GM03348 (cell line): ENCODE measurements around the gene EHMT1.

Source experiments
- DNase-seq: peaks from one replicate; pipeline ENCODE4 v3.0.0; 2012; ENCODE audit warnings: low spot score

The EHMT1 gene

DNA sequence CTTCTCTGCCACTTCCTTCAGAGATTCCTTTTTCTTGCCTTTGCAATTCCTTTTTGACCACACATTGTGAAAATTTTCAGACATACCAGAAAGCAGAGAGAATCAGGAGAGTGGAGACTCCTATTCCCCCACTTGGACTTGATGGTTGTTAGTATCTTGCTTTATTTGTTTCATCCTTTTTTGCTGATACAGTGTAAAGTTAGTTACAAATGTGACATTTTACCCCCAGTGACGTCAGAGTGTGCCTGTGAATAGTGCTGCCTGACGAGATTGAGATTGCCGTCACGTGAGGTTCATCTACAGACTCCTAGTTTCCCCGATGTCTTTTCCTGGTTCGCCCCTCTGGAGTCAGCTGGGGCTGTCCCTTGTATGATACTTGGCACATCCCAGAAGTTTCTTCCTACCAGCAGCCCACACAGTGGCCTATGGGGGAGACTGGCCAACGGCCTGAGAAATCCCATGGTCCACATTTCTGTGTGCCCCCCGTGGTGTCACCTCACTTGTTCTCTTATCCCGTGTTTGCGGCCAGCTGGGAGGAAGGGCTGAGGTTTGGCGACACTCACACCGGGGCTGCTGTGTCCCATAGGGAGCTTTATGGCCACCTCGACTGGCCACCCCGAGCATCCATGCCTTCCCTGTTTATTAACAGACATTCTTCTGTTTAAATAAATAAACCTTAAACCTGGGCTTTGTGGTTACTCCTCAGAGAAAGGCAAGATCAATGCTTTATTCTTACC is 210.6 kb downstream of the EHMT1 start:
- DNase-seq, result no peak

DNA sequence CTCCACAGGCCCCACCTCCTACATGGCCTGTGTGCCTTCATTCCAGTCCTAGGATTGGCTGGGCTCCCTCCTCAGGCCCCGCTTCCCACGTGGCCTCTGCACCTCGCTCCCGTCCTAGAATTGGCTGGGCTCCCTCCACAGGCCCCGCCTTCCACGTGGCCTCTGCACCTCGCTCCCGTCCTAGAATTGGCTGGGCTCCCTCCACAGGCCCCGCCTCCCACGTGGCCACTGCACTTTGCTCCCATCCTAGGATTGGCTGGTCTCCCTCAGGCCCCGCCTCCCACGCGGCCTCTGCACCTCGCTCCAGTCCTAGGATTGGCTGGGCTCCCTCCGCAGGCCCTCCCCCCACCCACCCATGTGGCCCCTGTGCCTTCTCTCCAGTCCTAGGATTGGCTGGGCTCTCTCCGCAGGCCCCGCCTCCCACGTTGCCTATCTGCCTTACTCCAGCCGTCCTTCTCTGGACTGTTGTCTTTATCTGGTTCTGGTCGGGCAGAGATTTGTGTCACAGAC is 213.4 kb downstream of the EHMT1 start:
- no peak for DNase-seq

DNA sequence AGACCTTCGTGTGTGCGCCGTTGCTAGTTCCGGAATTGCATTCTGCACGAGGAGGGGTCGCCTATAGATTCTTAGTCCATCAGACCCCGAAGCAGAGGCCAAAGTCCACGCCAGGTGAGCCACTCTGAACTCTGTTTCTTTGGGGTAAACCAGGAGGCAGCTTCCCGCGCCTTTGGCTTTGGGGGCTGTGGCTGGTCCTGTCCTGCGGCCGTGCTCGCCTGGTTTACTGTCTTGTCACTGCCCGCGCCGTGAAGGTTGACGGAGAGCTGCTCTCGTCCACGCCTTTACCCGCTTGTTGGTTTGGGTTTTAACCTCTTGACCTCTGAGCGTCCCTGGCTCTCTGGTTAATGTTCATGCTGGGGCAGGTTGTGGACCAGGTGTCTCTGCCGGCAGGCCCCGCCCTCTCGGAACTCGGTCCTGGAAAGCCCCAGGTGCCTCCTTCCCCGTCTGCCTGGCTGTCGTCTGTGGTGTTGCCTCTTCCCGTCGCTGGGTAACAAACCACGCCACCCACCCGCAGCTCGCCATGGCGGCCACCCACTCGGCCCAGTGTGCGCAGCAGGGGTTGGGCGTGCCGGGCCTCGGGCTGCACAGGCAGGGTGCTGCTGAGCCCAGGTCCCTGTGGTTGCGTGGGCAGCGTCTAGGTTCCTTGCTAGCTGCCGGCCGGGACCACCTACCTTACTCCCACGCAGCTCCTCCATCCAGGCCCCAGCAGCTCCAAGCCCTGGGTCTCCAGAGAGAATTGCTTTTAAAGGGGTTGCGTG is 214.2 kb downstream of the EHMT1 start:
- DNase-seq, result no peak

DNA sequence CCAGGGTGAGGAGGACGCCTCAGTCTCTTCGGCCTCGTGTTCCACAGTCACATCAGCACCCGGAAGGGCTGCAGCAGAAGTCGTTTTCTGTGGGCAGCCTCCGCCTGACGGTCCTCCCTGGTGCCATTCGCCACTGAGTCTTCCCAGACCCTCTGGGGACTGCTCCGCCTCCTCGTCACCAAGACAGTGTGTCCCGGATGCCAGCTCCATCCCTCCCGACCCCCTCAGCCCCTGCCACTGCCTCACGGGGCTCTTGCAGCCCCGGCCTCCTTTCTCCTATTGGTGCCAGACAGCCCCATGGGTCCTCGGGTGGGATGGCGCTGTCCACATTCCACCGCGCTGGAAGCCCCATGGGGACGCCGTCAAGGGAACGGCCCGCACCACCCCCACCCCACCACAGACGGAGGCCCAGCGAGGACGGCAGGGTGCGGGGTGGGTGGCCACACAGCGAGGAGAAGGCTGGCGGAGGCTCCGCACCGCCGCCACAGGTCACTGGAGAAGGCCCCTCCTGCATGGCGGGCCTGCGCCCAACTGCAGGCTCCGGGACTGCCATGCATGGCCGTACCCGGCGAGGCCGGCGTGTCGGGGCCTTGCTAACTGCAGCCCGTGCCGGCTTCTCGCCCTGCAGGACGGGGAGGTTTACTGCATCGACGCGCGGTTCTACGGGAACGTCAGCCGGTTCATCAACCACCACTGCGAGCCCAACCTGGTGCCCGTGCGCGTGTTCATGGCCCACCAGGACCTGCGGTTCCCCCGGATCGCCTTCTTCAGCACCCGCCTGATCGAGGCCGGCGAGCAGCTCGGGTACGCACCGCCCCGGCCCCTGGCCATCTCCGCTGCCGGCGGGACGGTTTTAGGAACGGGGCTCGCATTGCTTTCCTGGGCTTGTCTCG is 215.2 kb downstream of the EHMT1 start:
- no peak for DNase-seq

DNA sequence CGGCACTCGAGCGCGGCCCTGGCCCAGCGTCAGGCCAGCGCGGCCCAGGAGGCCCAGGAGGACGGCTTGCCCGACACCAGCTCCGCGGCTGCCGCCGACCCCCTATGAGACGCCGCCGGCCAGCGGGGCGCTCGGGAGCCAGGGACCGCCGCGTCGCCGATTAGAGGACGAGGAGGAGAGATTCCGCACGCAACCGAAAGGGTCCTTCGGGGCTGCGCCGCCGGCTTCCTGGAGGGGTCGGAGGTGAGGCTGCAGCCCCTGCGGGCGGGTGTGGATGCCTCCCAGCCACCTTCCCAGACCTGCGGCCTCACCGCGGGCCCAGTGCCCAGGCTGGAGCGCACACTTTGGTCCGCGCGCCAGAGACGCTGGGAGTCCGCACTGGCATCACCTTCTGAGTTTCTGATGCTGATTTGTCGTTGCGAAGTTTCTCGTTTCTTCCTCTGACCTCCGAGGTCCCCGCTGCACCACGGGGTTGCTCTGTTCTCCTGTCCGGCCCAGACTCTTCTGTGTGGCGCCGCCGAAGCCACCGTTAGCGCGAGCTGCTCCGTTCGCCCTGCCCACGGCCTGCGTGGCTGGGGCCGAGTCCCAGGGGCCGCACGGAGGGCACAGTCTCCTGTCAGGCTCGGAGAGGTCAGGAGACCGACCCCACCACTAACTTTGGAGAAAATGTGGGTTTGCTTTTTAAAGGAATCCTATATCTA is 216.2 kb downstream of the EHMT1 start:
- no peak for DNase-seq

DNA sequence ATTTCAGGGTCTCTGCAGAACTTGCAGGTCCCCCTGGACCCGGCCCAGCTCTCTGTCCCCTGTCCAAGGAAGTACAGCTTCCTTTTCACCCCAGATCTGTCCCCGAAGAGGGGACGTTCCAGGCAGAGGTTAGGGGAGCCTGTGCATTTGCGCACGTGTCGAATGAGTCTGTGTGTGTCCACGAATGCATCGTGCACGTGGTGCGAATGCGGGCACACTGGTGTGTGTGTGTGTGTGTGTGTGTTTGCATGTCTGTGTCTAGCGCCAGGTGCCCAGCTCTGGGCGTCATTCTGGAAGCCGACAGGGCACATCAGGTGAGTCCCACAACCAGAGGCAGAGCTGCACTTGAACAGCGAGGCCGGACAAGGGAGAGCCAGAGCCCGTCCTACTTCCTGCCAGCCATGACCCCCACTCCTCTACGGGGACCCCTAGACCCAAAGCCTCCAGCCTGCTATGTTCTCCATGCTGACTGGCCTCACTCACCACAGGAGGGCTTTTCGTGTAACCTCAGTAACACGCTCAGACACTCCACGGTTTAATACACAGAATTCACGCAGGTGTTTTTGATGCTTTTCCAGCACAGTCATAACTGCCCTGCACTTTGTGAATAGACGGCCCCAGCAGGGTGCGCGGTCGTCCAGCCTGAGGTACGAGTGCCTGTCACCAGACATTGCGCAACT is 217.5 kb downstream of the EHMT1 start:
- no peak for DNase-seq

DNA sequence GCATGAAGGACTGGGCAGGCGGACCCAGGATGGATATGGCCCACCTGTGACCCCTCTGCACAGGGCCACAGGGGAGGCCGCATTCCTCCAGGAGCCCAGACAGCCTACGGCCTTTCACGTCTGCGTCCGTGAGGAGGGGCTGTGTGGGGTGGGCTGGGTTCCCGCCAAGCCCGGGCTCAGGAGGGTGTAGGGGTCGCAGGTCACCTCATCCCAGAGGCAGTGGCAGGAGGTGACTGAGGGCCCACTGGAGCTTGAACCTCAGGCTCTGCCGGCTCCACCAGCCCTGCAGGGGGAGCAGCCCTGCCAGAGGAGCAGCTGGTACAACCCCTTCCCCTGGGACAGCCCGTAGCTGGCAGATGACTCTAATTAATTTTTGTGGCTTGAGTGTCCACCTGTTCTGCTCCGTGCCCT is 218.0 kb downstream of the EHMT1 start:
- DNase-seq, result no peak

DNA sequence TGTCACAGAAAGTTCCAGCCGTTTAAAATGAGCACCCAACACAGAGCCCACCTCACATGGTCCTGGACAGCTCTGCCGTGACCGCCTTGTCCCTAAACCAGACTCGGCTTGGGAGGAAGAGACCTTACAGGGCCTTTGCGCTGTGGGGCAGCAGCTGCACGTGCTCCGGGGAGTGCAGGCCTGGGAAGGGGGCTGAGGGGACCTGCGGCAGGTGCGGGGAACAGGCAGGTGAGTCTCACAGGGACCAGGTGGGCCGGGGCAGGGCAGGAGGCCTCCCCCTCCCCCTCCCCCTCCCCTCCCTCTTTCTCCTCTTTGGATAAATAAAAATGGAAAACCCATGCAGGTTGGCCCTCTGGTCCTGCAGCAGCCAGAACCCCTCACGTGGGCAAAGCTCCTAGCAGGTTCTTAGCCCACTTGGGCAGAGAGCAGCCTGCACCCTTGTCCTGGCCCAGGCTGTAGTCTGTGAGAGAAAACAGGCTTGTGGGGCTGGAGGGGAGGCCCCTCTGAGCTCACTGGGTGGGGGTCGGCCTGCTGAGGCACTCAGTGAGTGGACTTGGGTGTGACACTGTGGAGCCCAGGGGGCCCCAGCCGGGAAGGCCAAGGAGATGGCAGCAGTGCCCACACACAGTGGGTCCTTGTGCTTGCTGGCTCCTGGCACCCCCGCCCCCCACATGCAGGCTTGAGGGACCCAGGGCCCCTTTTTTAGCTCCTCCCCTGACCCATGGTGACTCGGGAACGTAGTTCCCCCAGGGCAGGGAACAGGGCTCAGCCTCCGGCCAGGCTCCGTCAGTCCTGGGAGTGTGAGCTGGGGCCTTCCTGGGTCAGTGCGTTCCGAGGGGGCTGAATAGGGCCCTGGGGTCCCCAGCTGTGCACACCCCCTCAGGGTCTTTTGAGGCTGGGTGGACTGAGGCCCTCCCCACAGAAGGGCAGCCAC is 218.8 kb downstream of the EHMT1 start:
- no peak for DNase-seq

DNA sequence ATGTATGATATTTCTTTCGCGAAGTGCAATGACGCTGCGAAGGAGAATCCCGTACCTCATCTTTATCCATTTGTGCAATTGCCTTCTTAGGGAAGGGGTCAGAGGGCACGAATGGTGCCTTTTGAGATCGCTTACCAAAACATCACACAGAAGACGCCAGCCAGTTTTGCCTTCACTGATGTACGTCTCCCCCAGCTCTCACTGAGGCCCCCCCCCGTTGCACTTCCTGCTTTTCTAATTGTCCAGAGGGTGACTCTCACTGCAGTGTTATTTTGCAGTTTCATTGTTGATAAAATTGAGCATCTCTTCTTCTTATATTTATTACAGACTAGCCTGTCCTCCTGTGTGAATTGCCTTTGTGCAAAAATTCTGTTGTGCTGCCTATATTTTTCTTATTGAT is 219.8 kb downstream of the EHMT1 start:
- DNase-seq, result no peak

DNA sequence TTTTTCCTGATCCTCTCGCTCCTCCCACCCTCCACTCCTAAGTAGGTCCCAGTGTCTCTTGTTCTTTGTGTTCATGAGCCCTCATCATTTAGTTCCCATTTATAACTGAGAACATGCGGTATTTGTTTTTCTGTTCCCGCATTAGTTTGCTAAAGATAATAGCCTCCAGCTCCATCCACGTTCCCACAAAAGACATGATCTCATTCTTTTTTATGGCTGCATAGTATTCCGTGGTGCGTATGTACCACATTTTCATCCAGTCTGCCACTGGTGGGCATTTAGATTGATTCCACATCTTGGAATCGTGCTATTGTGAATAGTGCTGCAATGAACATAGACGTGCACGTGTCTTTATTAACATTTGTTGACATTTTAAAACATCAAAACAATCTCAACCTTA is 224.6 kb downstream of the EHMT1 start:
- no peak for DNase-seq

DNA sequence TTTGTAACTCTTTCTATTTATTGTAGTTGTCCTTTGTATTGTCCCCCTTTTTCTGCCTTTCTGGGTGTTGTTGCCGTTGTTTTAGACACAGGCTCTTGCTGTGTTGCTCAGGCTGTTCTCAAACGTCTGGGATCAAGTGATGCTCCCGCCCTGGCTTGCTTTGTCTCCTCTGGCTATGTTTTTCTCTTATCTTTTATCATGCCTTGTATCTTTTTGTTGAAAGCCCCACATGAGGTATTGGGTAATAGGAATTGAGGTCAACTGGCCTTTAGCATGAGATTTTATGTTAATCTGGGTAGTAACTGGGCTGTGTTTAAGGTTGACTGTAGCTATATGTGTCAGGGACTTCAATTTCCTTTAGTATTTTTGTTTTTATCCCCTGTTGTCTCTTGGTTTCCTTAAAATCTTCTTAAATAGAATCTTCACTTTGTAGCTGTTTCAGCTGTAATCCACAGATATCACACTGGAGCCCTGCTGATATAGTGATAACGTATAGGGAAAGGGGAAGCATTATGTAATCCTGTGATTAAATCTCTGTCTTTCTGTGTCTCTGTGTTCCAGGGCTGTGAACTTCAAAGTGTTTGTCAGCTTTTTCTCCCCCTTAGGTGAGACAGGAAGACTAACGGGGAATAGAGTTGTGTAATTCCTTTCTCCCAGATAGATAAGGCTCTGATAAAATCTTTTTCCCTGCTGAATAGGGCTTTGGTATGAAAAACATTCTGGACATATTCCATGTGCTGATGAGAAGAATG is 232.9 kb downstream of the EHMT1 start:
- DNase-seq, result no peak

DNA sequence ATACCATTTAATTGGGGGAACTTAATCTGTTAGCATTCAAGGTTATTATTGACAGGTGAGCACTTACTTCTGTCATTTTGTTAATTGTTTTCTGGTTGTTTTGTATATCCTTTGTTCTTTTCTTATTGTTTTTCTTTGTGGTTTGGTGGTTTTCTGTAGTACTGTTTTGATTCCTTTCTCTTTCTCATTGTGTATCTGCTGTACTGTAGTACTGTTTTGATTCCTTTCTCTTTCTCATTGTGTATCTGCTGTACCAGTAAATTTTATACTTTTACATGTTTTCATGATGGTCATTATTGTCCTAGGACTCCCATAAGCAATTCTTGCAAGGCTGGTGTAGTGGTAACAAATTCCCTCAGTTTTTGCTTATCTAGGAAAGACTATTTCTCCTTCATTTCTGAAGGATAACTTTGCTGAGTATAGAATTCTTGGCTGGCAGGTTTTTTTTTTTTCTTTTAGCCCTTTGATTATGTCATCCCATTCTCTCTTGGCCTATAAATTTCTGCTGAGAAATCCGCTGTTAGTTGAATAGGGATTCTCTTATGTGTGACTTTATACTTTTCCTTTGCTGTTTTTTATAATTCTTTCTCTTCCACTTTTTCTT is 234.7 kb downstream of the EHMT1 start:
- DNase-seq, result no peak

DNA sequence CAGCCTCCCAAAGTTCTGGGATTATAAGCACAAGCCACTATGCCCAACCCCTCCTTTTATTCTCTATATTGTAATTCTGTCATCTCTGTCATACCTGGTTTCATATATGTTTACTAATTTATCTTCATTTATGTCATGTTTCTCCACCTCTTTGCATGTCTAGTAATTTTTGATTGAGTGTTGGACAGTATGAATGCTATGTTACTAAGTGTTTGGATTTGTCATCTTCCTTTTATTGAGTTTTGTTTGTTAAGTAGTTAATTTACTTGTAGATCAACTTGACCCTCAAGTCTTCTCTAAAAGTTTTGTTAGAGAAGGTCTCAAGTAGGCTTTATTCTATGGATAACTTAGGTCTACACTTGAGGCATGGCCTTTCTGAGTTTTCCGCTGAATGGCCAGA is 241.6 kb downstream of the EHMT1 start:
- no peak for DNase-seq

DNA sequence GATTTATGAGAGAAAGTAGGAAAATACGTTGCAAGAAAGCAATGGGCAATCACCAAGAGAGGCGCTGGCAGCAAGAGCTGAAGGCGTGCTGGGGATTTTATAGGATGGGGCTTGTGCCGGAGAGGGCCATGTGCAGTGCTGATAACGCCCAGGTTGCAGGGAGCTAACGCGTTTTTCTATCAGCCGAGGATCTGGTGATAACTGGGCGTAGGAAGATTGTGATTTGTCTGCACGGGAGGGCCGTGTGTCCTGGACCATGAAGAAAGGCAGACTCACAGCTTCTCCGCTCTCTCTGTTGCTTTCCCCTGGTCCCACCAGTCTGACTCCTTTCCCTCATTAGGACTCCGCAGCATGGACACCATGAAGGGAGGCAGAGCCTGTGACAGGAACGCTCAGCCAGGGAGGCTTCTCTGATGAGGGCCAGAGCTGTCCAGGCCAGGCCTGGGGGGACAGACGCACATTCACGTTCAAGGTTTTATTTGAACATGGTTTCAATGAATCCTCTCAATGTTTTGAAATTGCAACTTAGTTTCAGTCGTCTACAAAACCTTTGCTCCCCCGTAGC is 246.9 kb downstream of the EHMT1 start:
- no peak for DNase-seq

DNA sequence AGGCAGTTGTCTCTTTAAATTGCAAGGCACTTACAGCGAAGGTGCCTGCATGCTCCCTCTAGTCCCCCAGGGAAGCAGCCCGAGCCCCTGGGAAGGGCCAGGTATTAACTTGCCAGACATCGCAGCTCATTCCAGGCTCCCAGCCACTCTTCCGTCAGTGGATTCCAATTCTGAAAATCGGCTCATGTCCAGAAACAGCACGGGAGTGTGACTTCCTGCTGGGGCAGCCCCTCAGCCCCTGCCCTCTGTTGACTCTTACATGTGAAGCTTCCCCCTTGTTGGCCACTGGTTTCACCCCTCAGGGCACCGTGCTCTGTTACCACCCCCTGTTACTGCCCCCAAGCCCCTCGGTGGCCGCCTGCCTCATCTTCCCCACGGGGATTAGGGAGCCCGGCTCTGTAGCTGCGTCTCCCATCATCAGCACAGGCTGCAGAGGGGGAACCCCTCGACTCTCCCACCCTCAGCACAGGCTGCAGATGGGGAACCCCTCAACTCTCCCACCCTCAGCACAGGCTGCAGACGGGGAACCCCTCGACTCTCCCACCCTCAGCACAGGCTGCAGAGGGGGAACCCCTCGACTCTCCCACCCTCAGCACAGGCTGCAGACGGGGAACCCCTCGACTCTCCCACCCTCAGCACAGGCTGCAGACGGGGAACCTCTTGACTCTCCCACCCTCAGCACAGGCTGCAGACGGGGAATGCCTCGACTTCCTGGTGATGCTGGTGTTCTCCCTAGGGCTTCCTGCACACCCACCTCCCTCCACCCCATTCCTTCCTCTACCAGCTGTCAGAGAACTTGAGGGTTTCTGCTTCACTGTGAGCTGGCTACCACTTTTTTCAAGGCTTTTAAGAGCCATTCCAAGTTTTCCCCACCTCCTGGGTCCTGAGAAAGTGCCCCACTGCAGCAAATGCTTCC is 247.7 kb downstream of the EHMT1 start:
- DNase-seq, result no peak

DNA sequence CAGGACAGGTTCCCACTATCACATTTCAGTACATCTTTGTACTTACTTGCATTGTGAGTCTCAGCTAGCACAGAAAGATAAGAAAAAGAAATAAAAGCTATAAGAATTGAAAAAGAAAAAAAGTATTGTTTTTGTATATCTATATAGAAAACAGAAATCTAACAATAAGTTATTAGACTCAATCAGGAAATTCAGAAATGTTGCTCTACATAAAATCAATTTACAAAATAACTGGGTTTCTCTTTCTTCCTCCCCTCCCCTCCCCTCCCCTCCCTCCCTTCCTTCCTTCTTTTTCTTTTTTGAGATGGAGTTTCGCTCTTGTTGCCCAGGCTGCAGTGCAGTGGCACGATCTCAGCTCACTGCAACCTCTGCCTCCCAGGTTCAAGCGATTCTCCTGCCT is 251.6 kb downstream of the EHMT1 start:
- DNase-seq, result no peak

DNA sequence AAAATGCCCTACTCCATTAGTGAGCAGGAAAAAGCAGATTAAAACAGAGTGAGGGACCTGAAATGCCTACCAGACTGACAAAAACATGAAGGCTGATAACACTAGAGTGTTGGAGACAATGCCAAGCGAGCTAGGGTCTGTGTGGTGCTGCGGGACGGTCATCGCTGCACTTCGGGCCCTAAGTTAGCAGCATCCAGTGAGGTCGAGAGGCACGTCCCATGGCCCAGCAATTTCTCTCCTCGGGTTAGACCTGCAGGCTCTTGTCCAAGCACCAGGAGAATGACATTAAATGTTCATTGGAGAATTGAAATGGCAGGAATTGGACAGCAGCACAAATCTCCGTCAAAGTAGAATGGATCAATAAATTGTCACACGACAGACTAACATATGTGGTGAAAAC is 253.5 kb downstream of the EHMT1 start:
- no peak for DNase-seq

DNA sequence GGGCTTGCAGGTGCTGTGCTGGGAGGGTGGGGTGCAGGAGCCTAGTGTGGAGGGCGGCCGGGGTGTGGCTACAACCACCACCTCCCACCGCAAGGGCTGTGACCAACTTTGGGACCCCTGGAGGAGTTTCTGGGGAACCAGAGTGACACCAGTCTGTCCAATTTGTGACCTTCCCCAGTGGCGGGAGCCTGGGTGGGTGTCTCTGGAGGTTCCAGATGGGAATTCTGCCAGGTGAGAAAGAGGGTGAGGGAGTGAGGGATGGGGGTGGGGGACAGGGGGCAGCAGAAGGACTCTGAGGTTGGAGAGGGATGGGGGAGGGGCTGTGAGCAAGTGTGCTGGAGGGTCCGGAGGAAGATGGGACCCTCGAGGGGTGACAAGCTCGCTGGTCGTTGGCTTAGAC is 254.6 kb downstream of the EHMT1 start:
- no peak for DNase-seq
